Ascending aorta (tissue), 2 donors: Measurements from ENCODE around the gene THEM5. TPM values are rescaled to one million over a fixed set of nuclear protein-coding genes. Genes with fewer than 3 reads are reported as not detected.

Experiments used
- DNase-seq, 2 donors: peaks; one replicate each; pipeline ENCODE4 v3.0.0-alpha.2; 2019; ENCODE audit warnings: low spot score in 2 of 2
- H3K27ac ChIP-seq, 2 donors: fragments of 200-600 bp; sonication (generic); one replicate each; pipeline ENCODE4 v1.5.1; 2016 to 2017; ENCODE audit warnings: mild to moderate bottlenecking in 1 of 2
- H3K27me3 ChIP-seq: fragments of 200-600 bp; sonication (generic); one replicate; pipeline ENCODE4 v1.5.1; 2017
- H3K36me3 ChIP-seq, 2 donors: fragments of 200-600 bp; sonication (generic); one replicate each; pipeline ENCODE4 v1.5.1; 2016
- H3K4me1 ChIP-seq, 2 donors: fragments of 200-600 bp; sonication (generic); one replicate each; pipeline ENCODE4 v1.5.1; 2016 to 2017; ENCODE audit warnings: mild to moderate bottlenecking in 1 of 2
- H3K4me3 ChIP-seq, 2 donors: fragments of 200-600 bp; sonication (generic); one replicate each; pipeline ENCODE4 v1.5.1; 2016 to 2017; ENCODE audit warnings: mild to moderate bottlenecking in 1 of 2
- H3K9me3 ChIP-seq, 2 donors: fragments of 200-600 bp; sonication (generic); one replicate each; pipeline ENCODE4 v1.5.1; 2016
- CTCF ChIP-seq, 3 experiments: fragments of 200-600 bp in 2 of 3; fragments of 450-650 bp in 1 of 3; sonication (generic) in 2 of 3; IDR thresholded peaks; one replicate each; pipeline ENCODE4 v1.5.1; 2016 to 2019; ENCODE audit warnings: antibody characterized with exemption in 3 of 3, mild to moderate bottlenecking in 1 of 3, moderate library complexity in 1 of 3
- intact Hi-C: fragments of 100-400 bp; cut with DNase I; formaldehyde crosslinking; loops from one replicate; pipeline ENCODE4 v1.15.1; 2023
- total RNA-seq: library from RNA; depleted of rRNA; stranded (reverse); fragments of >200 nt; gene quantifications from one replicate; pipeline ENCODE4 v1.1.0, GENCODE V29; 2016

The THEM5 gene
- total RNA-seq, 1 donor from 2014 or later: not detected

GRCh38 chr1:151809290-151809984, 44.1 kb downstream of the THEM5 start:
- Histone ChIP-seq H3K27me3 (no peaks in the 10 kb centered on the region), H3K27ac (no peak overlapping the region), H3K4me1 (no peaks in the 10 kb centered on the region), H3K4me3 (no peak overlapping the region), H3K9me3 (no peaks in the 10 kb centered on the region), H3K36me3 (no peaks in the 10 kb centered on the region)
- no peak for TF ChIP-seq CTCF (IDR thresholded peaks at IDR 0.05)
- no peak for DNase-seq
- intact Hi-C loops: no loop called here

- no peak for DNase-seq
- no peaks in the 10 kb centered on the region for H3K9me3 ChIP-seq
- H3K4me1 ChIP-seq: no peaks in the 10 kb centered on the region
- no peaks in the 10 kb centered on the region for H3K36me3 ChIP-seq
- H3K27me3 ChIP-seq: no peaks in the 10 kb centered on the region
- no peak overlapping the region for H3K4me3 ChIP-seq
- intact Hi-C loops: no loop called here
- H3K27ac ChIP-seq: no peak overlapping the region
- no peak for TF ChIP-seq CTCF (IDR thresholded peaks at IDR 0.05)
These were observed 45.7 kb downstream of the THEM5 start for GRCh38 chr1:151807766-151808165.

DNA sequence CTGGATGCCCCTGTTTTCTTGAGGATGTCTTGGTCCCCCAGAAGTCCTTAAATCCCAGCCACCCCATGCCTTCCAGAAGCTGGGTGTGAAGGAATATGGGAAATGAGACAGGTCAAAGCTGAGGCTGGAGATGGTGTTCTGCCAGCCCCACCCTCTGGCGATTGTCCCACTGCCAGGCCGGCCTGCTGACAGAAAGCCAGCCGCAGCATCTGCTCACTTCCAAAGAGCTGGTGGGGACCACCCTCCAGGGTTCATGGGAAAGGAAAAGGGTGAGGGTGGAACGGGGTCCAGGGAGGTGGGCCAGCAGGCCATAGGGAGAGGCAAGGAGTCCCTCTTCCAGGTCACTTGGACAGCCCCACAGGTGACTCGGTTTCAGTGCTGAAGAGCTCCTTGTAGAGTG, 46.4 kb downstream of the THEM5 start:
- H3K27ac ChIP-seq: no peak overlapping the region
- H3K4me3 ChIP-seq: no peak overlapping the region
- no peak for TF ChIP-seq CTCF (IDR thresholded peaks at IDR 0.05)
- H3K36me3 ChIP-seq: no peaks in the 10 kb centered on the region
- no peaks in the 10 kb centered on the region for H3K27me3 ChIP-seq
- DNase-seq: no peak
- intact Hi-C loops: no loop called here
- no peaks in the 10 kb centered on the region for H3K9me3 ChIP-seq
- H3K4me1 ChIP-seq: no peaks in the 10 kb centered on the region

DNA sequence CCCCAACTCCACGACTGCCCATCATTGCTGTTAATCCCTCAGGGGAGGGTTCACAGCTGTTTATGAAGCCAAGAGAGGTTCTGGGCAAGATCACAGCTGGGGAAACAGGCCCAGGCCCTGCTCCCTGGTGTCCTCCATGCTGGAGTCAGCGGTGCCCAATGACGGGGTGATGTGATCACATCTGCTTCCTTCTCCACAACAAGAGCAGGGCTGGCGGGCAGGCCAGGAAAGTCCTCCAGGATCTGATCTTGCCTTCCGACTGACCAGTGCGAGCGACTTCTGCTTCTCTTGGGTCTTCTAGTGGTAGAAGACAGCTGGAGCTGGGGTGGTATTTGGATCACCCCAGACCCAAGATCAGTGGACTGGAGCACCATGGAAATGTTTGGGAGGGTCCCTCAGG, 47.3 kb downstream of the THEM5 start:
- Histone ChIP-seq H3K27me3 (no peaks in the 10 kb centered on the region), H3K27ac (no peak overlapping the region), H3K4me1 (no peaks in the 10 kb centered on the region), H3K9me3 (no peaks in the 10 kb centered on the region), H3K36me3 (no peaks in the 10 kb centered on the region), H3K4me3 (no peak overlapping the region)
- DNase-seq: no peak
- intact Hi-C loops: no loop called here
- TF ChIP-seq CTCF (IDR thresholded peaks at IDR 0.05): no peak

DNA sequence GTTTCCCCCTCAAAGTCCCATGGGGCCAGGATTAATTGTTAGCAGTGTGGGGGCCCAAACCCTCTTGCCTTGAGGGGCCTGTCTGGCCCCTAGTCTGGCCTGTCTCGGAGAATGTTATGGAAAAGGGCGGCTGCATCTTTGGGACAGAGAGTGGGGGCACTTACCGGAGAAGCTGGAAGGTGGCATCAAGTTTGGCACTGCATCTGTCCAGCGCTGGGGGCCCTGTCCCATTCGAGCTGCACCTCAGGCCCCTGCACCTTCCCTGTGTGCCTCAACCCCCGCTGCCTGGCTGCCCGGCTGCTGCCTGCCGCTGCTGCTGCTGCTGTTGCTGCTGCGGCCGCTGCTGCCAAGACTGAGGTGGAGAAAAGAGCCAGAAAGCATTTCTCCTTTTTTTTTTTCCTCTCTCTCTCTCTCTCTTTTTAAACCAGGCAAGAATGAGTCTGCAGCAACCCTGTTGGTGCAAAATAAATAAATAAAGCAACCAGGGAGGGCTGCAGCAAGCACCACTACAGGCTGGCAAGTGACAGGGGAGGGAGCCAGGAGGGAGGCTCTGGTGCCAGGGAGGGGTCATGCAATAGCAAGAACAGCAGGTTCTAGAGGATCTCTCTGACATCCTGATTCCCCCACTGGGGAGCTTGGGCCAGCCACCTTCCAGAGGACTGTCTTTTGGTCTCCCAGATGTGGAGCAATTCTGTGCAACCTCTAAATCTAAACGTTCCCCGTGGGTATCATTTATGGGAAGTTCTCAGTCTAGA, 48.3 kb downstream of the THEM5 start, which contains the start of gene LINGO4:
TSS of gene LINGO4 (minus strand) at position 354 of the 755 bp plus-strand sequence. CDS start 2,715 bp downstream, outside the sequence.
- H3K4me3 ChIP-seq: no peak within 1 kb of the TSS
- no peaks in the 10 kb centered on the region for H3K27me3 ChIP-seq
- no peaks in the 10 kb centered on the region for H3K36me3 ChIP-seq
- no peaks in the 10 kb centered on the region for H3K9me3 ChIP-seq
- H3K4me1 ChIP-seq: no peaks in the 10 kb centered on the region
- TF ChIP-seq CTCF (IDR thresholded peaks at IDR 0.05): no peak
- DNase-seq: no peak
- H3K27ac ChIP-seq: no peak within 1 kb of the TSS
- intact Hi-C loops: no loop called here
